Stimulated activated CD4-positive, alpha-beta T cell treated with anti-CD3 and anti-CD28 coated beads, Interleukin-2, amount 100 ng/mL, for 4 hours (primary cell): ENCODE data around the gene SPATA21.
"Not testable (repeated sequence)": the region's sequence is repeated elsewhere in the genome, so short reads cannot be mapped to it uniquely, and the experiment has no call there.

Source experiments
- DNase-seq: peaks from one replicate; pipeline ENCODE4 v3.0.0-alpha.2; 2020; ENCODE audit warnings: low read depth

Gene SPATA21

DNA sequence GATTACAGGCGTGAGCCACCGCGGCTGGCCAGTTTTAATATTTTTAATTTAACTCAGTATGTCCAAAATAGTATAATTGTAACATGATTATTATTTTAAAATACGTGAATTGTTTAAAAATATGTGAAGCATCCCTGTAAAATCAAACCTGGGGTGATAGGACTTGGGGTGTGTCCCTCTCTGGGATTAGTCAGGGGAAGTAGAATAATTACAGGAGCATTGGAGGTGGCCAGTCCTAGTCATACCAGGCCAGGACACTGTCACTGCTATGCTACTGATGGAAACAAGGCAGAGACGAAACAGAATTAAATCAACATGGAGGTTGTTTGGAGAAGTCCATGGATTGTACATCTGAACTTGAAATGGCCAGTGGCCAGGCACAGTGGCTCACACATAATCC is 53.3 kb downstream of the SPATA21 start:
- DNase-seq = no peak

DNA sequence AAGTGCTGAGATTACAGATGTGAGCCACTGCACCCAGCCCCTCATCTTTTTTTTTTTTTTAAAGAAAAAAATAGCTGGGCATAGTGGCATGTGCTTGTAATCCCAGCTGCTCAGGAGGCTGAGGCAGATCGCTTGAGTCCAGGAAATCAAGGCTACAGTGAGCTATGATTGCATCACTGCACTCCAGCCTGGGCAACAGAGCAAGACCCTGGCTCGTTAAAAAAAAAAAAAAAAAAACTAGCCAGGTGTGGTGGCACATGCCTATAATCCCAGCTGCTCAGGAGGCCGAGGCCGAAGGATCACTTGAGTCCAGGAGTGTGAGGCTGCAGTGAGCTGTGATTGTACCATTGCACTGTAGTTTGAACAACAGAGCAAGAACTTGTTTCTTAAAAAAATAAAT is 56.4 kb downstream of the SPATA21 start:
- DNase-seq = no peak

DNA sequence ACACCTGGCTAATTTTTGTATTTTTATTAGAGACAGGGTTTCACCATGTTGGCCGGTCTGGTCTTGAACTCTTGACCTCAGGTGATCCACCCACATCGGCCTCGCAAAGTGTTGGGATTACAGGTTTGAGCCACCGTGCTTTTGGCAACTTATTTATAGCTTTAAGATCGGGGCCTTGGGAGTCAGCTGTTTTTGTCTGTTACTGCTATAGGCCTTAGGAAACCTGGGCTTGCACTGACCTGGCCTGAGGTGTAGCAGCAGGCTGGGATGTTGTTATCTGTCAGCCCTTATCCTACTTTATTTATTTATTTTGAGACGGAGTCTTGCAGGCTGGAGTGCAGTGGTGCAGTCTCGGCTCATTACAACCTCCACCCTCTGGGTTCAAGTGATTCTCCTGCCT is 58.8 kb downstream of the SPATA21 start:
- DNase-seq = no peak

DNA sequence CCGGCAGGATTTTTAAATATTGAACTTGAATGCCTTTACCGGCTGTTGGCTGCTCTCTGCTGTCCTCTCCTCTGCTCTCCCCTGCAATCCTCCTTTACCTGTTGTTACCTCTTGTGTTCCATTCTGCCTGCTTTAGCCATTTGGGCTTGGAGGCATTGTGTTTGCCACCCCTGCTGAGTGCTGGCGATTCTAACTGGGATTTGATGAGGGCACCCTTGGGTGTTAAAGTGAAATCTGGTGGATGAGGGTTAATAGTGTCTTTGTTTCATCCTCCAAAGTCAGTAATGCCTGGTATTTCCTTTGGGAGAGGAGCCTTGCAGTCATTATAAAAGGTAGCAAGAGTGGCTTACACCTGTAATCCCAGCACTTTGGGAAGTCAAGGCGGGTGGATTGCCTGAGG is 60.3 kb downstream of the SPATA21 start:
- DNase-seq = no peak

DNA sequence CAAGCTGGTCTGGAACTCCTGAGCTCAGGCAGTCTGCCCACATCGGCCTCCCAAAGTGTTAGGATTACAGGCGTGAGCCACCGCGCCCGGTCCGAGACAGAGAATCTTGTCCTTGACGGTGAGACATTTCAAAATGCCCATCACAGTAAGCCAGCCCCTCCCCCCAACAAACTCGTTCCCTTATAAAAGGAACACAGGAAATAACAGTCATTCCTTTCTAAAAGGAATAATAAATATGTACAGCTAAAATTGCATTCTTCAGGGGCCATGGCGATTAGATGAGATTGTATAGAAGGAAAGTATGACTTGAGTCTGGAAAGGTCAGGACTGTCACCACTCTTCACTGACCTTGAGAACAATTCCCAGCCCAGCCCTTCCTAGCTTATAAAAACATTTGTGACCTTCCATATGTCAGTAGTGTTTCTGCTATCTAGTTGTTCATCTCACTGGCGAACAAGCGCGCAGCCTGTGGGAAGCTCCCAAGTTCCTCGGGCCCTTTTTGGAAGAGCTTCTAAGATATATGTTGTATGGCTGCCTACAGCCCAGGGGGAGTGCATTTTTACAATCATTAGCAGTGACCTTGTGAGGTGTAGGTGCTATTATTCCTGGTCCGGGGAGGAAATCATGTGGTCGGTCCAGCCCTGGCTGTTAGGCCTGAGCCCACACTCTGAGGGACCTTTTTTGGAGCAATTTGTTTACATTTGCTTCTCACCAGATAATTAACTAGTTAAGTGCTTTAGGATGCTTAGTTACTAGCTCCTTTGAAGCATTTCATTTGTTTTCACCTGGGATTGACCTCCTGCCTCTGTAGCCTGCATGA is 61.5 kb downstream of the SPATA21 start:
- DNase-seq = no peak

DNA sequence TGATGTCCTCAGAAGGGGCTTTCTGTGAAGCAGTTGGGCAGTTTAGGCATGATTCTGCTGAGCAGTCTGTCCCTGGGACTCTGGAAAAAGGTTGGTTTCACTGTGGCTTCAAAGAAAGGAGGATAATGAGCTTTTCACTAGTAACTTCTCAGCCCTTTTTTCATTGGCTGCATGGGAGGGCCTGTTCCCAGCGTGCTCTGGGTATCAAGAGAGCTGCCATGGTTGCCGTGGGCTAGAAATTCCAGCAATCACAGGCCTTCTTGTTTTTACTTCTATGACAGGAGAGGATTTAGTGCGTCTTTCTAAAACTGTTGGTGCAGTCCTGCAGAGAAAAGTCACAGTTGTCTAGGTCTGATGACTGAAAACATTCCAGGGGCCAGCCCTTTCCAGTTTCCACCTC is 63.0 kb downstream of the SPATA21 start:
- no peak for DNase-seq

DNA sequence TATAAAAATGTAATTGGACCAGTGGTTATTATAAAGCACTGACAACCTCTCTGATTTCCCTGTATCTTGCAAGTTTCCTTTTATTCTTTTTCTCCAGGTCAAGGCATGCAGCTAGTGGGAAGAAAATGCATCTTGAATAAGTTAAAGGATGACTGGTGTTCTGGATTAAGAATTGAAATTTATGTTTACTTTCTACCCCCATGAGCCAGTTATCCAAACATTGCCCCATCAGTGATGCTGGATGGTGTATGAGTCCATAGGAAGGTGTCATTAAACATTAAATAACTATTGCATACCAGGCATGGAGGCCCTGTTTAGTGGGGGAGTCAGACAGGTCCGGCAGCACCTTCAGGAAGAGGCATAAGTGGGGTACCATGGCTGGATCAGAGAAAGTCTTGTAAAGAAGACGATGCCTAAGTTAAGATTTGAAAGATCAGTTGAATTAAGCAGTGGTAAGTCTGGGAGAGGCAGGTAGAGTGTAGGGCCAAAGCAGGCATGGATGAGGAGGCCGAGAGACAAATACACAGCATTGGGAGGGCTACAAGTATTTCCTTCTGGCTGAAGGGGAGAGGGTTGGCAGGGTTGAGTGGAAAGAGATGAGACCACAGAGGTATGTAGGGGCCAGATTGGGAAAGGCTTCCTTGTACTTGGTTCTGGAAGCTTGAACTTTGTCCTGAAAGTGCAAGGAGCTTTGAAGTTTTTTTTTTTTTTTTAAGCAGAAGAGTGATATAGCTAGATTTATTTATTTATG is 64.5 kb downstream of the SPATA21 start:
- no peak for DNase-seq

DNA sequence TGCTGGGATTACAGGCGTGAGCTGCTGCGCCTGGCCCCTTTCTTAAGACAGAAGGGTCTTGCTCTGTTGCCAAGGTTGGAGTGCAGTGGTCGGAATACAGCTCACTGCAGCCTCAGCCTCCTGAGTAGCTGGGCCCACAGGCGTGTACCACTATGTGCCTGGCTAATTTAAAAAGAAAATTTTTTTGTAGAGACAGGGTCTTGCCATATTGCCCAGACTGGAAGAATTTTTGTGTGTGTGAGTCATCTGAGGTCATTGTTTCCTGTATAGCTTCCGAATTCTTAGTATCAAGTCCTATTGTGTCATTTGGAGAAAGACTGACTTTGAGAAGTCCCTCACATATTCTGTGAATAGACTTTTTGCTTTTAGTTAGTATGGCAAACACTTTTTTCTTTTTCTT is 65.5 kb downstream of the SPATA21 start:
- no peak for DNase-seq

DNA sequence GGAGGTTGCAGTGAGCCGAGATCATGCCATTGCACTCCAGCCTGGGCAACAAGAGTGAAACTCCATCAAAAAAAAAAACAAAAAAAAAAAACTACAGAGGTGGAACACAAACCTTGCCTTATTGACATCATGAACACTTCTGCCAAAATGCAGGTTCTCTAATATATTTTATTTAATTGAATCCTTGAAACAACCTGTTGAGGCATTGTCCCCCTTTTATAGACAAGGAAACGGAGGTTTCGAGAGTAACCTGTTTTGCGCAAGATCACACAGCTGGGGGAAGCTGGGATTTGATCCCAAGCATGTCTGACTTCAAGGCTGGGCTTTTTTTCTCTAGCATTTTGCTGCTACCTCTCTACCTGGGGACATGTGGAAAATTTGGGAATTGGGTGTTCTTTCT is 67.4 kb downstream of the SPATA21 start:
- DNase-seq = no peak

DNA sequence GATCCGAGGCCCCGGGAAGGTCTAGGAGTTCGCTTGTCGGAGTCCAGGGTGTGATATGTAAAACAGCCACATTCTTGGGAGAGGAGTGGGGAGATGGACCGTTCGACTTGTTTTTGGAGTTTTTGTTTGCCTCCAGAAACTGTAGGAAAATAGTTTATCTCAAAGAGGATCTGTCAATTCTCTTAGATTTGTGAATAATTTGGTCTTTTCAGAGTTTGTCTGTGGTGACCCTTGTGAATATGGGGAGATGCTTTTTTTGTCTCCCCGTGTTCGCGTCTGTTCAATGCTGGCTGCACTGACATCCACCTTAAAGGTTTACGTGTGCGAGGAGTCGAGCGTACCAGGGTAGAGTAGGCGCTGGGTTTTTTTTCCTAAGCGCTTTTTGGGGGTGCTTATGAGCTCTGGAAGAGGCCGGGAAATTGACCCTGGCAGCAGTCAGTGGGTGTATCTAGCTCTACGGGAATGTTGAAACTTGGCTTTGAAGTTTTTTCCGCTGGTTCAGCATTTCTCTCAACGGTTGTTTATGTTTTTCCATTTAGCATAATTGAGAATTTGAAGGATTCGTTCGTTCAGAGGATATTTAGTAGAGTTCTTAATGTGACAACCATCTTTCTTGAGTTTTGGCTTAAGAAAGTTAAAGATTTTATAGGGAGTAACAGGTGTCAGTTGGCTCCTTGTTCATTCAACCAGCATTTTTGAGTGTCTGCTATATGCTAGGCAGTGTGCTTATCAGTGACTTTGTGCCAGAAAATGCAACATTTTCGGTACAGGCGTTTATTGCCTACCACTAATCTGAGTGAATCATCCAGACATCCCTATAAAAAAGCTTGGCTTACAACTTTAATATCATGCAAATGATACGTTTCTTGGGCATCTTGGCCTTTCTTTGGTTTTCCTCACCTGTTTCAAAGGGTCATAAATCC is 69.0 kb downstream of the SPATA21 start:
- DNase-seq = no peak

DNA sequence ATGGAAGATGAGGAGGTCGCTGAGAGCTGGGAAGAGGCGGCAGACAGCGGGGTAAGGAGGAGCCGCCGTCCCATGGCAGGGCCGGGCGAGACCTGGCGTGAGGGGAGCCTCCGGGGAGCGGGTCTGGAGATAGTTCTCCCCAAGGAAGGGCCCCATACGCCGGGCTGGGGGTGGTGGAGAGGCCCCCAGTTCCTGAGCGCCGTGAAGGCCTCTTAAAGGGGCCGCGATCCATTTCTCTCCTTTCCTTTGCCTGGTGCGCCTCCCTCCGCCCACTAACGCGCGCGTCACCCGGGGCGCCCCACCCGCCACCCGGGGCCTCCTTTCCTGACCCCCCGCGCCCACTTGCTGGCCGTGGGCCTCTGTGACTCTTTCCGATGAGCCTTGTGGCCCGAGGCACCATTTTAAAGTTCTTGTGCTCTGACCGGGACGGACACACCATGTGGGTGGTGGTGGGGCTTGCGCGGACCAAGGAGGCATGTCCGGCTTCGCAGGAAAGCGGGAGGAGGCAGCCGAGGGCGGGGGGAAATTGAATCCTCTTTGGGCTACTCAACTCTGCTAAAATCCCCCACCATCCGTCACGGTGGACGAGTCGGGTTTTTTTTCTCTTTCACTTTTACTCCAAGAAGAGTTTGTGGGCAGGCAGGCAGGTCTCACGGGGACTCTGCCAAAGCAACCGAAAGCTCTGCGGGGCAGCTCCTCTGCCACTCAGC is 69.8 kb downstream of the SPATA21 start:
- DNase-seq = peak; percentile 84

DNA sequence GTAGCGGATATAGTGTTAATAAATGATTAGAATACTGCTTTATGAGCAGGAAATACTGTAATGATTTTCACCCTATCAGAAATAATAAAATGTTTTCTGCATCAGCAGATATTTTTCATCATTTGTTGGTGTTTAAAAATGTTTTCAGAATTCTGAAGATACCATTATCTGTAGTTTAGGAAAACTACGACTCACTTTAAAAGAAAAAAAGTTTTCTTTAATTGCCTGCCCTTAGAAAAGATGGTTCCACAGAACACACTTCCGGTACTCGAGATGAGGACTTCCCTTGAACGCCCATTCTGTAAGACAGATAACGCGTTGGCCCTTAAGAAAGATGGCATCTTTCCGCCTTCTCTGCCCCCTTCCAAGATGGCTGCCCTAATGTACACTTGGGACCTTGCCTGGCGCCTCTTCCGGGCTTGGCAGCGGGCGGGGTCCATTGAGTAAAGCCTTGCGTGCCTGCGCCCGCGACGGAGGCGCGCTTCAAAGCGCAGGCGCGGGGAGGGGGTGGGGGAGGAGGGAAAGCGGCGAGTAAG is 70.4 kb downstream of the SPATA21 start, which contains the start of gene SZRD1:
TSS of gene SZRD1 (plus strand) at position 521 of the 536 bp plus-strand sequence. CDS start 16 bp downstream, outside the sequence.
- peak; percentile 94 for DNase-seq

DNA sequence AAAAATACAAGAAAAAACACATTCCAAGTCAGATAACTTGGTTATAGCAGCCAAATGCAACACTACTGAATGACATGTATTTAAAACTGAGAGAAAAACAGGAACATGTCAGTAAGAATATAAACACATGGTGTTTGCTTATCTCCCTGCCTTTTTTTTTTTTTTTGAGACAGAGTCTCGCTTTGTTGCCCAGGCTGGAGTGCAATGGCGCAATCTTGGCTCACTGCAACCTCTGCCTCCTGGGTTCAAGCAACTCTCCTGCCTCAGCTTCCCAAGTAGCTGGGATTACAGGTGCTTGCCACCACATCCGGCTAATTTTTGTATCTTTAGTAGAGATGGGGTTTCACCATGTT is 72.1 kb downstream of the SPATA21 start:
- DNase-seq = not testable (repeated sequence)

DNA sequence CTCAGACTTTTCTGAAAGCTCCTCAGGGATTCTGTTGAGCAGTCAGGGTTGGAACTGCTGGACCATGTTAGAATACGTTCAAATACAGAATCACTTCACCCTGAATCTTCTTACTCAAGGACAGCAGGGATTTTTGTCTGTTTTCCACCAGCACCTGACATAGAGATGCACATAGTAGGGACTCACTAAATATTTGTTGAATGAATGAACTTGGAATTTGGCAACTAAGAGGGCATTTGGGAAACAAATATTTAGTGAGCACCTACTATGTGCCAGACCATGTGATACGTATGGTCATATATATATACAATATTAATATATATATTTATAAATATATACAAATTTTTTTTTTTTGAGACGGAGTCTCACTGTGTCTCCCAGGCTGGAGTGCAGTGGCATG is 80.4 kb downstream of the SPATA21 start:
- DNase-seq = no peak

DNA sequence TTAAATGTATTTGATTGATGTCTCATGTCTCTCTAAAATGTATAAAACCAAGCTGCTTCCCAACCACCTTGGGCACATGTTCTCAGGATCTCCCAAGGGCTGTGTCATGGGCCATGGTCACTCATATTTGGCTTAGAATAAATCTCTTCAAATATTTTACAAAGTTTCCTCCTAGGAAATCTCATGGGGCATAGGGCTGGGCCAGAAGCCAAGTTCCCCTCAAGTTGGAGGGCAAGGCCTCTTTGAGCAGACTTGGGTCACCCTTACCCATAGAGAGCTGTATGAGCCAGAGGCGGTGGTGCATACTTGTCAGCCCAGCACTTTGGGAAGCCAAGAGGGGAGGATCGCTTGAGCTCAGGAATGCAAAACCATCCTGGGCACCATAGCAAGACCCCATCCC is 82.6 kb downstream of the SPATA21 start:
- DNase-seq = no peak

DNA sequence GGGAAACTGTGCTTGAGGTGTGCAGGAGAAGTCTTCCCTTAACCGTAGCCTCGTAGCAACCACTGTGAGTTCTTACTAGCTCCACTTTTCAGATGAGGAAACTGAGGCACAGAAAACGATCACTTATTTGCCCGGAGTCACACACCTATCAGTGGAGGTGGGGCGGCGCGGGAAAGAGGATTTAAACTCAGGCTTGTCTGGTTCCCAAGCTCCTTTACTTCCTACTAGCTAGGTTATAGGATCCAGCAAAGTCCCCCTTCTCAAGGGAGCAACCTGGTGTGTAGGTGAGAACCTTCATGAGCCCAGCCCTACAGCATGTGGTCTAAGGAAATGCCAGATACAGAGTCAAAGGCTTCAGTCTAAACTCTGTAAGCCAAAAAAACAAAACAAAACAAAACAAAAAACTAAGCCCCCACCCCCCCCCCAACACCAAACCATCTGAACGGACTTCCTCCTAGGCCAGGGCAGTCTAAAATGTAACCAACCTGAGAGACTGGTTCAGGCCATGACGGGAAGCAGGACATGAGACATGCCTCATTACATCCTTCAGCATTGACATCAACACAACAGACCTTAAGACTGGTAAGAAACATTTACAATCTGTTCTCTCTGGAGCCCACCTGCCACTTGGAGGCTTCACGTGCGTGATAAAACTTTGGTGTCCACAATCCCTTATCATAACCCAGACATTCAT is 84.2 kb downstream of the SPATA21 start:
- no peak for DNase-seq

DNA sequence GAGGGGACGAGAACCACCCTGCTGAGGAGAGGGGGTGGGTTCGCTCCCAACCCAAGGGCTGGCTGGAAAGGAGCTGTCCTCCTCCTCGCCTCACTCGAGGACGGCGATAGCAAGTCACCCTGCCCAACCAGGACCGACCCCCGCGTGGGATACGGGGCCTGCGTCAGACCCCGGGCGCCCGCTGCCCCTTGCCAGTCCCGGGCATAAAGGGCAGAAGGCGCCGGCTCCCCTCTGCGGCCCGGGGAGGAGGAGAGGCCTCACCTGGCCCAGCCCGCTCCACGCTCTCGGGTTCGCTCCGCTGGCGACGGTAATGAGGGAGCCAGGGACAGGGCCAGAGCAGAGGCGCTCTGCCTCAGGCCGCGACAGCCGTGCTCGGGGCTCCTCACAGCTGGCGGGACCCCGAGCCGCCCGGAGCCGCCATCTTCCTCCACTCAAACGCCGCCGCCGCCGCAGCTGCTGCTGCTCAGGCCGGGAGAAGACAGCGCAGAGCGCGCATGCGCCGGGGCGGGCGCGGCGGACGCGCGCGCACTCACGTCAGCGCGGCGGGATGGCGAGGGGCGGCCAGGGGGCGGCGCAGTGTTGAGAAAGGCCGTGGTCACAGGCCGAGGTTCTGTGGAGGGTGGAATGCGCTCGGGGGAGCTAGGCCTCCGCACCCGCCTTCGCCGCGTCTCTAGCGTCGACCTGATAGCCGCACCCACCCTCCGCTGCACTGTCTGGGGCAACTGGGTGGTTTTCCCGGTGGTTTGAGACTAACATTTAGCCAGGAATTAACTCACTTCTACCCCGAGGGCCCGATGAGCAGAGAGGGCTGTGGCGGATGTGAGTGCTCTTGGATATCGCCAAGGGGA is 85.0 kb downstream of the SPATA21 start, which contains the start of gene FBXO42:
TSS of gene FBXO42 (minus strand) at position 487 of the 848 bp plus-strand sequence. CDS start 37,062 bp downstream, outside the sequence.
- peak; percentile 86 for DNase-seq

DNA sequence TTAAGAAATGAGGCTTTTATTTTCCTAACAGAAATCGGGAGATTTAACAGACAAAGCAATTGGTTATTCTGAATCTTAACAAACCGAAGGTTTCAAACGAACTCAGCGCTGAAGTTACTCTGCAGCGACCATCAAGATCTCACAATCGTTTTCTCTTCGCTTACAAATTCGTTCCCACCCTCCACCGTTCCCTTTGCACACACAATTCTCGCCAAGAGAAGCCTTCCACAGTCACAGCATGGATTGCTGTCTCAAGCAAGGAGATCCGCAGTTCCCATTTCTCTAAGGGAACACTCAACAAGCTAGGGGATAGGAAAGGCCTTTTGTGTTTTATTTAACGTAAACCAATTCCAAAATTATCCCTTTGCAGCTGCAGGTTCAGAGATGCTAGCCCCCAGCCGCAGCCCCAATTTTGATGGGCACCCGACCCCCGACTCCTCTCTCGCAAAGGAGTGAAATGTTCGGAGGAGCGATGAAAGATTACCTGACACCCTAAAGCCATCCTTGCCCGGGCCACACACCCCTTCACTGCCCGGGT is 85.7 kb downstream of the SPATA21 start:
- no peak for DNase-seq

DNA sequence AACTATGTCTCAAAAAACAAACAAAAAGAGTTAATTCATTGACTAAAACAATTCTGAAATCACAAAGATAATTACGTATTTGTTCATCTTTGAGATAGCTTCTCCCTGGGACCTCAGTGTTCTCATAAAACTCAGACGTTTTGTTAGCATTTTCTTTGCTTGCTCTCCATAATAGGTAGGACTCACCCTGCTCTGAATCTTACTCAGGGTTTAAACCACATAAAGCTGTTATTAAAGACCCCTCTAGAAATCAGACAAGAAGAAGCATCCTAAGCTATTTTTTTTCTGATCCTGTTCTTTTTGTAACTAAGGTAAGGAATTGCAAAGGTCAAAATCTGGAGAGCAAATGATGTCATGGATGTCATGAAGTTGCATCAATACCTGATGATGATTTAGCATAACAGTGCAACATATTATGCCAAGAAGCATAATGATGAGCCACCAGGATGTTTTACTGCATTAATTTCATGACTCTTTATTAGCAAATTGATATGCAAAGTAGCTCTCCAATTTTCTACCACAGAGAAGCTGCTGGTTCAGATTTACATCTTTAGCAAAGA is 87.3 kb downstream of the SPATA21 start:
- no peak for DNase-seq
